C4-2B (cell line): ENCODE data around the gene TSACC.

ENCODE experiments used
- ZFX ChIP-seq: fragments of 450-650 bp; IDR thresholded peaks from 2 replicates; pipeline ENCODE4 v1.6.1; 2017
- TF ChIP-seq, protein P1 (sequence below): fragments of 450-650 bp; conservative IDR thresholded peaks from 2 replicates; pipeline ENCODE4 v1.5.1; 2017; ENCODE audit warnings: mild to moderate bottlenecking

DNA sequence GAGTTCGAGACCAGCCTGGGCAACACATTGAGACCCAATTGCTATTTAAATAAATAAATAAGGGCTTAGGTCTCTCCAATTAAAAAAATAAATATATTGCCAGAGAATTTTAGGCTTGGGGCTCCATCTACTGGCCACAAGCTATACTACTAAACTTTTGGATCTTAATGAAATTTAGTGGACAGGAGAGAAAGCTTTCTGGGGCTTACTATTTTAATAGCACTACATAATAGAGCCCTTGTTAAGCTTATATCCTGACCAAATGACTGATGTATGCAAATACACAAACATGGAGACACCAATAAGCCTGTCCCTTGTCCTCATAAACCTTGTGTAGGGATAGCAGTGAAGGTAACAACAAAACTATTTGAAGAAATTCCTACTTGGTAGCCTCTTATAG is 18.7 kb upstream of the TSACC start:
- TF ChIP-seq, protein P1, sequence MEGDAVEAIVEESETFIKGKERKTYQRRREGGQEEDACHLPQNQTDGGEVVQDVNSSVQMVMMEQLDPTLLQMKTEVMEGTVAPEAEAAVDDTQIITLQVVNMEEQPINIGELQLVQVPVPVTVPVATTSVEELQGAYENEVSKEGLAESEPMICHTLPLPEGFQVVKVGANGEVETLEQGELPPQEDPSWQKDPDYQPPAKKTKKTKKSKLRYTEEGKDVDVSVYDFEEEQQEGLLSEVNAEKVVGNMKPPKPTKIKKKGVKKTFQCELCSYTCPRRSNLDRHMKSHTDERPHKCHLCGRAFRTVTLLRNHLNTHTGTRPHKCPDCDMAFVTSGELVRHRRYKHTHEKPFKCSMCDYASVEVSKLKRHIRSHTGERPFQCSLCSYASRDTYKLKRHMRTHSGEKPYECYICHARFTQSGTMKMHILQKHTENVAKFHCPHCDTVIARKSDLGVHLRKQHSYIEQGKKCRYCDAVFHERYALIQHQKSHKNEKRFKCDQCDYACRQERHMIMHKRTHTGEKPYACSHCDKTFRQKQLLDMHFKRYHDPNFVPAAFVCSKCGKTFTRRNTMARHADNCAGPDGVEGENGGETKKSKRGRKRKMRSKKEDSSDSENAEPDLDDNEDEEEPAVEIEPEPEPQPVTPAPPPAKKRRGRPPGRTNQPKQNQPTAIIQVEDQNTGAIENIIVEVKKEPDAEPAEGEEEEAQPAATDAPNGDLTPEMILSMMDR: peak; percentile 83
- no peak for TF ChIP-seq ZFX
